ENCODE results near the gene AP2S1. TPM values are rescaled to one million over a fixed set of nuclear protein-coding genes. Genes with fewer than 3 reads are reported as not detected.

AP2S1 gene
- total RNA-seq, 1 donor from 2014 or later: 107 TPM

DNA sequence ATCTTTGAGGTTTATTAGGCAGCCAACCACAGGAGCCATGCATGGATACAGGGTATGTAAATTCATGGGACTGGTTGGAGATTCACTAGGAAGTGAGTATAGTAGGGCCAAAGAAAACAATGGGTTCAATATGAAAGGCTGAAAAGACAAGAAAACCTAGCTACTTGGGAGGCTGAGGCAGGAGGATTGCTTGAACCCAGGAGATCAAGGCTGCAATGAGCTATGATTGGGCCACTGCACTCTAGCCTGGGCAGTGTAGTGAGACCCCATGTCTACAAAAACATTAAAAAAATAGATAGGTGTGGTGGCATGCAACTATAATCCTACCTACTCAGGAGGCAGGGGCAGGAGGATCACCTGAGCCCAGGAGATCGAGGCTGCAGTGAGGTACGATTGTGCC lies 51.9 kb downstream of the AP2S1 start:
- TF ChIP-seq CTCF (IDR thresholded peaks at IDR 0.05; ENCODE audit: unreplicated experiment): no peak
- no peaks in the 10 kb centered on the region for H3K27me3 Mint-ChIP-seq (ENCODE audit: low read depth)
- DNase-seq (ENCODE audit: low spot score in 2 of 2, unreplicated experiment in 2 of 2): no peak
- no peak overlapping the region for H3K4me3 Mint-ChIP-seq
- H3K36me3 Mint-ChIP-seq: no peaks in the 10 kb centered on the region
- H3K9me3 Mint-ChIP-seq: no peaks in the 10 kb centered on the region
- H3K4me1 Mint-ChIP-seq: peaks cover 2% of the 10 kb centered on the region
- no peak overlapping the region for H3K27ac Mint-ChIP-seq

- Mint-ChIP-seq H3K27me3 (ENCODE audit: low read depth) (no peaks in the 10 kb centered on the region), H3K36me3 (no peaks in the 10 kb centered on the region), H3K27ac (no peak overlapping the region), H3K4me1 (peaks cover 2% of the 10 kb centered on the region), H3K9me3 (no peaks in the 10 kb centered on the region), H3K4me3 (no peak overlapping the region)
- DNase-seq (ENCODE audit: low spot score in 2 of 2, unreplicated experiment in 2 of 2): no peak
- TF ChIP-seq CTCF (IDR thresholded peaks at IDR 0.05; ENCODE audit: unreplicated experiment): no peak
Measured at GRCh38 chr19:46797881-46798280, 52.8 kb downstream of the AP2S1 start.

DNA sequence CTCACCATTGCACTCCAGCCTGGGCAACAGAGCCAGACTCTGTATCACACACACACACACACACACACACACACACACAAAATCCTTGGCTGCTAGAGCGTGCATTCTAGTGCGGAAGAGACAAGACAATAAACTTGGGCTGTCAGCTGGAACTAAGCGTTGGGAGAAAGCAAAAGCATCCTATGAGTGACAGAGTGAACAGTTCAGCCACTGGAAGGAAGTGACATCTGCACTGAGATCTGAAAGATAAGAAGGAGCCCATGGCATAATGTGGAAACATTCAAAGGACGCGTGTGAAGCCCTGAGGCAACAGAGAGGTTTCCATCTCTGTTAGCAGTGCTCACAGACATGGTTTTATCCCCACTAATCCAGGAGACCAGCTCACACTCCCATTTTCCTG lies 58.7 kb downstream of the AP2S1 start:
- TF ChIP-seq CTCF (IDR thresholded peaks at IDR 0.05; ENCODE audit: unreplicated experiment): no peak
- no peak for DNase-seq (ENCODE audit: low spot score in 2 of 2, unreplicated experiment in 2 of 2)
- peaks cover 9% of the 10 kb centered on the region for H3K4me1 Mint-ChIP-seq
- no peaks in the 10 kb centered on the region for H3K27me3 Mint-ChIP-seq (ENCODE audit: low read depth)
- no peaks in the 10 kb centered on the region for H3K36me3 Mint-ChIP-seq
- H3K27ac Mint-ChIP-seq: no peak overlapping the region
- H3K4me3 Mint-ChIP-seq: no peak overlapping the region
- no peaks in the 10 kb centered on the region for H3K9me3 Mint-ChIP-seq

- Mint-ChIP-seq H3K27ac (no peak overlapping the region), H3K27me3 (ENCODE audit: low read depth) (no peaks in the 10 kb centered on the region), H3K4me3 (no peak overlapping the region), H3K4me1 (peaks cover 32% of the 10 kb centered on the region), H3K36me3 (no peaks in the 10 kb centered on the region), H3K9me3 (no peaks in the 10 kb centered on the region)
- no peak for DNase-seq (ENCODE audit: low spot score in 2 of 2, unreplicated experiment in 2 of 2)
- no peak for TF ChIP-seq CTCF (IDR thresholded peaks at IDR 0.05; ENCODE audit: unreplicated experiment)
Measured at GRCh38 chr19:46789371-46789770, 61.3 kb downstream of the AP2S1 start.

- peaks cover 36% of the 10 kb centered on the region for H3K4me1 Mint-ChIP-seq
- H3K9me3 Mint-ChIP-seq: no peaks in the 10 kb centered on the region
- DNase-seq (ENCODE audit: low spot score in 2 of 2, unreplicated experiment in 2 of 2): no peak
- H3K36me3 Mint-ChIP-seq: no peaks in the 10 kb centered on the region
- peak overlapping the region; percentile 87 for H3K4me3 Mint-ChIP-seq
- no peaks in the 10 kb centered on the region for H3K27me3 Mint-ChIP-seq (ENCODE audit: low read depth)
- no peak for TF ChIP-seq CTCF (IDR thresholded peaks at IDR 0.05; ENCODE audit: unreplicated experiment)
- no peak overlapping the region for H3K27ac Mint-ChIP-seq
Measured at GRCh38 chr19:46788968-46789338, 61.7 kb downstream of the AP2S1 start.

Data from mesothelial cell of epicardium (in vitro differentiated cells).